ENCODE data around the gene MEIS1.

MEIS1 gene

GRCh38 chr2:66429693-66430504, 5.0 kb upstream of the MEIS1 start:
- no peak overlapping the region for H2BK120ac ChIP-seq (ENCODE audit: low read depth, low read length)
- no peak overlapping the region for H4K91ac ChIP-seq (ENCODE audit: low read length)
- no peak overlapping the region for H3K4me2 ChIP-seq (ENCODE audit: low read length, poor library complexity, severe bottlenecking)
- H2BK12ac ChIP-seq (ENCODE audit: low read length in 2 of 2): no peak overlapping the region
- H4K8ac ChIP-seq (ENCODE audit: low read length): no peak overlapping the region
- no peak overlapping the region for H3K18ac ChIP-seq (ENCODE audit: low read depth in 1 of 2, low read length in 2 of 2)
- no peak overlapping the region for H2BK15ac ChIP-seq (ENCODE audit: low read depth, poor library complexity, severe bottlenecking)
- no peak for DNase-seq
- H3K14ac ChIP-seq (ENCODE audit: low read length in 2 of 2): no peak overlapping the region
- no peaks in the 10 kb centered on the region for H3K36me3 ChIP-seq (ENCODE audit: control insufficient read depth in 1 of 2, insufficient read depth in 2 of 2, low read depth in 1 of 2, low read length in 2 of 2)
- H2AK5ac ChIP-seq (ENCODE audit: low read length, severe bottlenecking): no peak overlapping the region
- H3K27me3 ChIP-seq (ENCODE audit: control insufficient read depth in 1 of 2, insufficient read depth in 1 of 2, low read length in 2 of 2): peaks cover 20 to 42% of the 10 kb centered on the region in 2 experiments
- H3K27ac ChIP-seq (ENCODE audit: low read length, poor library complexity, severe bottlenecking): no peak overlapping the region
- H3K79me1 ChIP-seq (replicated peaks; ENCODE audit: low read length, poor library complexity, severe bottlenecking): no peaks in the 10 kb centered on the region
- no peaks in the 10 kb centered on the region for H3K9me3 ChIP-seq (ENCODE audit: control insufficient read depth, low read length)
- no peak overlapping the region for H3K4me3 ChIP-seq (ENCODE audit: insufficient read depth in 1 of 2, low read depth in 1 of 2, low read length in 2 of 2)
- peaks cover 24% of the 10 kb centered on the region for H3K4me1 ChIP-seq (ENCODE audit: control insufficient read depth, insufficient read depth, low read depth, low read length)
- no peak overlapping the region for H2BK5ac ChIP-seq (ENCODE audit: low read depth, low read length, poor library complexity, severe bottlenecking)
- no peak overlapping the region for H3K9ac ChIP-seq (ENCODE audit: low read length)
- H3K23ac ChIP-seq (ENCODE audit: low read length in 2 of 2): no peak overlapping the region
- no peak overlapping the region for H3K4ac ChIP-seq (ENCODE audit: low read depth in 1 of 2, low read length in 2 of 2)
- no peak overlapping the region for H2AFZ ChIP-seq (ENCODE audit: low read depth, low read length)

GRCh38 chr2:66430505-66431273, 4.2 kb upstream of the MEIS1 start:
- Histone ChIP-seq H2BK12ac (ENCODE audit: low read length in 2 of 2) (no peak overlapping the region), H2AK5ac (ENCODE audit: low read length, severe bottlenecking) (no peak overlapping the region), H3K27me3 (ENCODE audit: control insufficient read depth in 1 of 2, insufficient read depth in 1 of 2, low read length in 2 of 2) (peaks cover 12 to 34% of the 10 kb centered on the region in 2 experiments), H3K18ac (ENCODE audit: low read depth in 1 of 2, low read length in 2 of 2) (no peak overlapping the region), H3K4ac (ENCODE audit: low read depth in 1 of 2, low read length in 2 of 2) (no peak overlapping the region), H3K36me3 (ENCODE audit: control insufficient read depth in 1 of 2, insufficient read depth in 2 of 2, low read depth in 1 of 2, low read length in 2 of 2) (no peaks in the 10 kb centered on the region), H2BK15ac (ENCODE audit: low read depth, poor library complexity, severe bottlenecking) (no peak overlapping the region), H3K14ac (ENCODE audit: low read length in 2 of 2) (no peak overlapping the region), H2BK120ac (ENCODE audit: low read depth, low read length) (no peak overlapping the region), H3K23ac (ENCODE audit: low read length in 2 of 2) (no peak overlapping the region), H3K9me3 (ENCODE audit: control insufficient read depth, low read length) (no peaks in the 10 kb centered on the region), H3K79me1 (replicated peaks; ENCODE audit: low read length, poor library complexity, severe bottlenecking) (no peaks in the 10 kb centered on the region), H3K27ac (ENCODE audit: low read length, poor library complexity, severe bottlenecking) (no peak overlapping the region), H3K9ac (ENCODE audit: low read length) (no peak overlapping the region), H3K4me2 (ENCODE audit: low read length, poor library complexity, severe bottlenecking) (no peak overlapping the region), H2AFZ (ENCODE audit: low read depth, low read length) (no peak overlapping the region), H3K4me1 (ENCODE audit: control insufficient read depth, insufficient read depth, low read depth, low read length) (peaks cover 19% of the 10 kb centered on the region), H4K8ac (ENCODE audit: low read length) (peak overlapping the region; percentile 29), H4K91ac (ENCODE audit: low read length) (no peak overlapping the region), H3K4me3 (ENCODE audit: insufficient read depth in 1 of 2, low read depth in 1 of 2, low read length in 2 of 2) (no peak overlapping the region), H2BK5ac (ENCODE audit: low read depth, low read length, poor library complexity, severe bottlenecking) (no peak overlapping the region)
- 28% methylated on average over 6 of the region's 9 CpGs for WGBS
- no peak for DNase-seq

- H3K4me3 ChIP-seq (ENCODE audit: insufficient read depth in 1 of 2, low read depth in 1 of 2, low read length in 2 of 2): no peak overlapping the region
- H2AK5ac ChIP-seq (ENCODE audit: low read length, severe bottlenecking): no peak overlapping the region
- H3K4me2 ChIP-seq (ENCODE audit: low read length, poor library complexity, severe bottlenecking): no peak overlapping the region
- H2BK15ac ChIP-seq (ENCODE audit: low read depth, poor library complexity, severe bottlenecking): no peak overlapping the region
- H3K36me3 ChIP-seq (ENCODE audit: control insufficient read depth in 1 of 2, insufficient read depth in 2 of 2, low read depth in 1 of 2, low read length in 2 of 2): no peaks in the 10 kb centered on the region
- H2BK5ac ChIP-seq (ENCODE audit: low read depth, low read length, poor library complexity, severe bottlenecking): no peak overlapping the region
- H2AFZ ChIP-seq (ENCODE audit: low read depth, low read length): no peak overlapping the region
- no peak overlapping the region for H3K18ac ChIP-seq (ENCODE audit: low read depth in 1 of 2, low read length in 2 of 2)
- no peaks in the 10 kb centered on the region for H3K9me3 ChIP-seq (ENCODE audit: control insufficient read depth, low read length)
- H2BK120ac ChIP-seq (ENCODE audit: low read depth, low read length): no peak overlapping the region
- no peak overlapping the region for H3K9ac ChIP-seq (ENCODE audit: low read length)
- H3K4ac ChIP-seq (ENCODE audit: low read depth in 1 of 2, low read length in 2 of 2): no peak overlapping the region
- no peak for DNase-seq
- no peak overlapping the region for H2BK12ac ChIP-seq (ENCODE audit: low read length in 2 of 2)
- H3K27me3 ChIP-seq (ENCODE audit: control insufficient read depth in 1 of 2, insufficient read depth in 1 of 2, low read length in 2 of 2): peaks cover 7 to 28% of the 10 kb centered on the region in 2 experiments
- no peak overlapping the region for H3K14ac ChIP-seq (ENCODE audit: low read length in 2 of 2)
- H4K8ac ChIP-seq (ENCODE audit: low read length): no peak overlapping the region
- no peak overlapping the region for H3K27ac ChIP-seq (ENCODE audit: low read length, poor library complexity, severe bottlenecking)
- H4K91ac ChIP-seq (ENCODE audit: low read length): no peak overlapping the region
- no peaks in the 10 kb centered on the region for H3K79me1 ChIP-seq (replicated peaks; ENCODE audit: low read length, poor library complexity, severe bottlenecking)
- H3K4me1 ChIP-seq (ENCODE audit: control insufficient read depth, insufficient read depth, low read depth, low read length): peaks cover 13% of the 10 kb centered on the region
- H3K23ac ChIP-seq (ENCODE audit: low read length in 2 of 2): no peak overlapping the region
These were observed 3.7 kb upstream of the MEIS1 start for GRCh38 chr2:66431274-66431642.

- H3K4me1 ChIP-seq (ENCODE audit: control insufficient read depth, insufficient read depth, low read depth, low read length): peaks cover 7% of the 10 kb centered on the region
- H3K79me1 ChIP-seq (replicated peaks; ENCODE audit: low read length, poor library complexity, severe bottlenecking): no peaks in the 10 kb centered on the region
- H2BK5ac ChIP-seq (ENCODE audit: low read depth, low read length, poor library complexity, severe bottlenecking): no peak overlapping the region
- peak; percentile 42 for DNase-seq
- peak overlapping the region; percentile 99 for H3K9ac ChIP-seq (ENCODE audit: low read length)
- H3K18ac ChIP-seq (ENCODE audit: low read depth in 1 of 2, low read length in 2 of 2): peak overlapping the region in 1 of 2 experiments; percentile 67
- peak overlapping the region in 1 of 2 experiments; percentile 85 for H3K4me3 ChIP-seq (ENCODE audit: insufficient read depth in 1 of 2, low read depth in 1 of 2, low read length in 2 of 2)
- WGBS: 23% methylated on average over 30 of the region's 39 CpGs
- peak overlapping the region in 1 of 2 experiments; percentile 81 for H2BK12ac ChIP-seq (ENCODE audit: low read length in 2 of 2)
- no peaks in the 10 kb centered on the region for H3K9me3 ChIP-seq (ENCODE audit: control insufficient read depth, low read length)
- H2BK15ac ChIP-seq (ENCODE audit: low read depth, poor library complexity, severe bottlenecking): no peak overlapping the region
- H2AK5ac ChIP-seq (ENCODE audit: low read length, severe bottlenecking): no peak overlapping the region
- peak overlapping the region; percentile 87 for H3K4me2 ChIP-seq (ENCODE audit: low read length, poor library complexity, severe bottlenecking)
- peak overlapping the region; percentile 21 for H2BK120ac ChIP-seq (ENCODE audit: low read depth, low read length)
- no peak overlapping the region for H3K27ac ChIP-seq (ENCODE audit: low read length, poor library complexity, severe bottlenecking)
- H4K8ac ChIP-seq (ENCODE audit: low read length): peak overlapping the region; percentile 82
- no peaks in the 10 kb centered on the region for H3K36me3 ChIP-seq (ENCODE audit: control insufficient read depth in 1 of 2, insufficient read depth in 2 of 2, low read depth in 1 of 2, low read length in 2 of 2)
- peaks cover 0 to 20% of the 10 kb centered on the region in 2 experiments for H3K27me3 ChIP-seq (ENCODE audit: control insufficient read depth in 1 of 2, insufficient read depth in 1 of 2, low read length in 2 of 2)
- H3K14ac ChIP-seq (ENCODE audit: low read length in 2 of 2): no peak overlapping the region
- peak overlapping the region; percentile 64 for H2AFZ ChIP-seq (ENCODE audit: low read depth, low read length)
- H3K4ac ChIP-seq (ENCODE audit: low read depth in 1 of 2, low read length in 2 of 2): peak overlapping the region in 1 of 2 experiments; percentile 6
- no peak overlapping the region for H3K23ac ChIP-seq (ENCODE audit: low read length in 2 of 2)
- H4K91ac ChIP-seq (ENCODE audit: low read length): peak overlapping the region; percentile 52
These were observed 2.9 kb upstream of the MEIS1 start for GRCh38 chr2:66431846-66432587.
